Fibroblast of lung (primary cell): ENCODE measurements around the gene SAMD13. TPM values are rescaled to one million over a fixed set of nuclear protein-coding genes. Genes with fewer than 3 reads are reported as not detected.

ENCODE experiments used
- DNase-seq, 2 donors: peaks; one replicate each; pipeline versions ENCODE4 v3.0.0 to v3.0.0-alpha.2; 2010; ENCODE audit warnings: low read depth in 2 of 2
- H2AFZ ChIP-seq: 2 replicates; pipeline ENCODE4 v1.5.1; 2012; ENCODE audit warnings: low read length, control low read depth, inconsistent platforms
- H3K27ac ChIP-seq: 2 replicates; pipeline ENCODE4 v1.5.1; 2011; ENCODE audit warnings: low read length, control low read depth; ENCODE audit not compliant: insufficient read depth
- H3K27me3 ChIP-seq: 2 replicates; pipeline ENCODE4 v1.5.1; 2011; ENCODE audit warnings: mild to moderate bottlenecking, low read length; ENCODE audit not compliant: control insufficient read depth, insufficient read depth
- H3K36me3 ChIP-seq: 2 replicates; pipeline ENCODE4 v1.5.1; 2011; ENCODE audit warnings: low read length; ENCODE audit not compliant: control insufficient read depth, insufficient read depth
- H3K4me1 ChIP-seq: 2 replicates; pipeline ENCODE4 v1.5.1; 2011; ENCODE audit warnings: low read length; ENCODE audit not compliant: control insufficient read depth, insufficient read depth; ENCODE audit errors: extremely low read depth
- H3K4me2 ChIP-seq: 2 replicates; pipeline ENCODE4 v1.5.1; 2011; ENCODE audit warnings: low read length, control low read depth; ENCODE audit not compliant: insufficient read depth; ENCODE audit errors: extremely low read depth
- H3K4me3 ChIP-seq, 4 experiments: fragments of 200-600 bp in 1 of 4; sonication (generic) in 1 of 4; replicated peaks in 1 of 4; 2 replicates each; pipeline ENCODE4 v1.5.1; 2011 to 2016; ENCODE audit warnings: low read length in 4 of 4, low read depth in 3 of 4, mild to moderate bottlenecking in 3 of 4, control low read depth in 2 of 4, inconsistent platforms in 1 of 4, mixed read lengths in 1 of 4; ENCODE audit not compliant: insufficient read depth in 1 of 4; ENCODE audit errors: control extremely low read depth in 1 of 4
- H3K79me2 ChIP-seq: 2 replicates; pipeline ENCODE4 v1.5.1; 2012; ENCODE audit warnings: mild to moderate bottlenecking, low read length, inconsistent platforms; ENCODE audit not compliant: control insufficient read depth, insufficient read depth
- H3K9ac ChIP-seq: 2 replicates; pipeline ENCODE4 v1.5.1; 2011; ENCODE audit warnings: mild to moderate bottlenecking, low read length, control low read depth; ENCODE audit not compliant: insufficient read depth
- H3K9me3 ChIP-seq: 2 replicates; pipeline ENCODE4 v1.5.1; 2012; ENCODE audit warnings: low read depth, low read length; ENCODE audit not compliant: control insufficient read depth, insufficient read depth
- H4K20me1 ChIP-seq: 2 replicates; pipeline ENCODE4 v1.5.1; 2011; ENCODE audit warnings: low read length; ENCODE audit not compliant: control insufficient read depth, insufficient read depth; ENCODE audit errors: extremely low read depth
- CTCF ChIP-seq, 2 donors: IDR thresholded peaks in 1 of 2; conservative IDR thresholded peaks in 1 of 2; 1 replicate in 1 of 2; 2 replicates in 1 of 2; pipeline ENCODE4 v1.5.1; 2011 to 2012; ENCODE audit warnings: low read length in 2 of 2, control low read depth in 1 of 2, inconsistent platforms in 1 of 2, low read depth in 1 of 2, mild to moderate bottlenecking in 1 of 2
- EZH2 ChIP-seq: IDR thresholded peaks from 2 replicates; pipeline ENCODE4 v1.5.1; 2012; ENCODE audit warnings: low read length, control low read depth, mild to moderate bottlenecking; ENCODE audit errors: missing control alignments
- polyA plus RNA-seq, 2 donors: library from polyadenylated mRNA; depleted of rRNA in 1 of 2; stranded (reverse) in 1 of 2; unstranded in 1 of 2; fragments of >200 nt; gene quantifications; 2 replicates each; pipeline ENCODE4 v1.2.1, GENCODE V29; 2011 to 2012; ENCODE audit warnings: missing spikeins in 1 of 2
- total RNA-seq: library from RNA; depleted of rRNA; stranded (reverse); fragments of >200 nt; gene quantifications from 2 replicates; pipeline ENCODE4 v1.2.1, GENCODE V29; 2014

Gene SAMD13
- total and polyA plus RNA-seq, 2 donors (not counting 1 experiment from before 2014, with no cell fraction given), result 0.44 to 2.5 TPM

- H4K20me1 ChIP-seq, result no peaks in the 10 kb centered on the region
- peak overlapping the region; percentile 17 for H2AFZ ChIP-seq
- H3K4me2 ChIP-seq, result no peak overlapping the region
- no peaks in the 10 kb centered on the region for H3K4me1 ChIP-seq
- H3K79me2 ChIP-seq, result no peaks in the 10 kb centered on the region
- no peak for TF ChIP-seq CTCF (conservative IDR thresholded peaks at IDR 0.05 in 1 of 2, IDR thresholded peaks at IDR 0.05 in 1 of 2; ENCODE audit: low read depth in 1 of 2, low read length in 2 of 2)
- TF ChIP-seq EZH2, result no peak
- H3K36me3 ChIP-seq, result no peaks in the 10 kb centered on the region
- no peaks in the 10 kb centered on the region for H3K27me3 ChIP-seq
- DNase-seq, result no peak
- H3K27ac ChIP-seq, result no peak overlapping the region
- H3K9ac ChIP-seq, result no peak overlapping the region
- no peak overlapping the region for H3K4me3 ChIP-seq
- H3K9me3 ChIP-seq, result no peaks in the 10 kb centered on the region
These were observed 22.6 kb upstream of the SAMD13 start for GRCh38 chr1:84278905-84279304.

- no peak overlapping the region for H3K4me2 ChIP-seq
- H3K36me3 ChIP-seq, result no peaks in the 10 kb centered on the region
- H2AFZ ChIP-seq, result no peak overlapping the region
- no peaks in the 10 kb centered on the region for H3K9me3 ChIP-seq
- no peak overlapping the region for H3K9ac ChIP-seq
- H3K79me2 ChIP-seq, result no peaks in the 10 kb centered on the region
- no peak overlapping the region for H3K4me3 ChIP-seq
- H3K4me1 ChIP-seq, result no peaks in the 10 kb centered on the region
- no peaks in the 10 kb centered on the region for H4K20me1 ChIP-seq
- TF ChIP-seq CTCF (conservative IDR thresholded peaks at IDR 0.05 in 1 of 2, IDR thresholded peaks at IDR 0.05 in 1 of 2; ENCODE audit: low read depth in 1 of 2, low read length in 2 of 2) (no peak), EZH2 (no peak)
- DNase-seq, result no peak
- no peaks in the 10 kb centered on the region for H3K27me3 ChIP-seq
- H3K27ac ChIP-seq, result no peak overlapping the region
These were observed 20.6 kb upstream of the SAMD13 start for GRCh38 chr1:84280912-84281311.

GRCh38 chr1:84282780-84283333 lies 18.7 kb upstream of the SAMD13 start:
- Histone ChIP-seq H3K4me2 (no peak overlapping the region), H3K4me1 (no peaks in the 10 kb centered on the region), H3K27me3 (no peaks in the 10 kb centered on the region), H4K20me1 (no peaks in the 10 kb centered on the region), H3K9ac (no peak overlapping the region), H3K36me3 (no peaks in the 10 kb centered on the region), H3K9me3 (no peaks in the 10 kb centered on the region), H3K4me3 (no peak overlapping the region), H2AFZ (no peak overlapping the region), H3K79me2 (no peaks in the 10 kb centered on the region), H3K27ac (no peak overlapping the region)
- DNase-seq, result no peak
- TF ChIP-seq CTCF (conservative IDR thresholded peaks at IDR 0.05 in 1 of 2, IDR thresholded peaks at IDR 0.05 in 1 of 2; ENCODE audit: low read depth in 1 of 2, low read length in 2 of 2), result no peak
- TF ChIP-seq EZH2, result no peak
